OCI-LY3 (cell line): ENCODE results near the gene ZP2.

Experiments used
- EZH2phosphoT487 ChIP-seq: fragments of 200-600 bp; shearing (Covaris generic); IDR thresholded peaks from 2 replicates; pipeline ENCODE4 v1.6.1; 2018; ENCODE audit warnings: antibody characterized with exemption, mixed run types, low read depth
- TF ChIP-seq, protein P1 (sequence below): fragments of 200-600, 300-600 bp; sonication (generic); IDR thresholded peaks from 2 replicates; pipeline ENCODE4 v1.5.1; 2014; ENCODE audit warnings: antibody characterized with exemption, low read length, low read depth

- TF ChIP-seq, protein P1, sequence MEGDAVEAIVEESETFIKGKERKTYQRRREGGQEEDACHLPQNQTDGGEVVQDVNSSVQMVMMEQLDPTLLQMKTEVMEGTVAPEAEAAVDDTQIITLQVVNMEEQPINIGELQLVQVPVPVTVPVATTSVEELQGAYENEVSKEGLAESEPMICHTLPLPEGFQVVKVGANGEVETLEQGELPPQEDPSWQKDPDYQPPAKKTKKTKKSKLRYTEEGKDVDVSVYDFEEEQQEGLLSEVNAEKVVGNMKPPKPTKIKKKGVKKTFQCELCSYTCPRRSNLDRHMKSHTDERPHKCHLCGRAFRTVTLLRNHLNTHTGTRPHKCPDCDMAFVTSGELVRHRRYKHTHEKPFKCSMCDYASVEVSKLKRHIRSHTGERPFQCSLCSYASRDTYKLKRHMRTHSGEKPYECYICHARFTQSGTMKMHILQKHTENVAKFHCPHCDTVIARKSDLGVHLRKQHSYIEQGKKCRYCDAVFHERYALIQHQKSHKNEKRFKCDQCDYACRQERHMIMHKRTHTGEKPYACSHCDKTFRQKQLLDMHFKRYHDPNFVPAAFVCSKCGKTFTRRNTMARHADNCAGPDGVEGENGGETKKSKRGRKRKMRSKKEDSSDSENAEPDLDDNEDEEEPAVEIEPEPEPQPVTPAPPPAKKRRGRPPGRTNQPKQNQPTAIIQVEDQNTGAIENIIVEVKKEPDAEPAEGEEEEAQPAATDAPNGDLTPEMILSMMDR: no peak
- TF ChIP-seq EZH2phosphoT487: no peak
Observed at GRCh38 chr16:21219551-21219950, 8.2 kb upstream of the ZP2 start.
